ENCODE measurements around the gene FREM2. TPM values are rescaled to one million over a fixed set of nuclear protein-coding genes. Genes with fewer than 3 reads are reported as not detected.

The FREM2 gene
- total RNA-seq, 1 experiment from 2014 or later = 0.05 TPM

DNA sequence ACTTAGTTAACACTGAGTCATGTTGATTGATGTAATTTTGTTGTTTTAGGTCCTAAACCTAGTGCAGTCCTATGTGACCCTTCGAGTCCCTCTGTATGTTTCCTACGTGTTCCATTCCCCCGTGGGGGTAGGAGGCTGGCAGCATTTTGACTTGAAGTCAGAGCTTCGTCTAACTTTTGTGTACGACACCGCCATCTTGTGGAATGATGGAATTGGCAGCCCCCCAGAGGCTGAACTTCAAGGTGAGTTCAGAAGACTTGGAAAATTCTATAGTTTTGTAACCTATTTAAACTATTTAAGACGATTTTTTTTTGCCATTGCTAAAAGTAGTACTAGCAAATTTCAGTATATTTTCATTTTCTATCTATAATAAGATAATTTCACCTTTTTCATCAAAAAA is 185.8 kb downstream of the FREM2 start:
- no peak overlapping the region for H3K27ac ChIP-seq (ENCODE audit: low read depth, low read length)
- no peaks in the 10 kb centered on the region; the same call in none of the 2 replicates for H3K27me3 ChIP-seq (ENCODE audit: insufficient read depth, low read length)
- no peaks in the 10 kb centered on the region for H3K9me3 ChIP-seq (ENCODE audit: control insufficient read depth in 1 of 2, insufficient read depth in 1 of 2, low read depth in 1 of 2, low read length in 2 of 2)
- no peak overlapping the region for H3K9ac ChIP-seq (ENCODE audit: low read length)
- peak overlapping the region; percentile 25; the same call in 1 of the 2 replicates for H3K4me2 ChIP-seq (ENCODE audit: low read length)
- ATAC-seq = peak; percentile 65
- H3K79me2 ChIP-seq (ENCODE audit: insufficient read depth, low read length) = no peaks in the 10 kb centered on the region
- peak; percentile 42 for DNase-seq (ENCODE audit: low read depth, low spot score)
- ChIA-PET CTCF (interaction anchor here (1.0 to 1.6 kb wide), 3 partner anchors 10 to 19 kb away, joined by 4 to 5 read pairs (median 4); no protein-coding TSS in a partner anchor), RAD21 (ENCODE audit: low non-redundant PET in 1 of 2, low total read pairs in 2 of 2, uncharacterized antibody in 2 of 2, unreplicated experiment in 2 of 2) (no interaction called here), POLR2A (no interaction called here)
- H3K4me3 ChIP-seq (replicated peaks in 1 of 2; ENCODE audit: low read depth in 1 of 2, low read length in 2 of 2) = no peak overlapping the region
- no TSS peak for BruUV-seq (replicated peaks)
- H3K4me1 ChIP-seq (ENCODE audit: control insufficient read depth in 1 of 2, insufficient read depth in 2 of 2, low read length in 2 of 2) = no peaks in the 10 kb centered on the region
- H4K20me1 ChIP-seq (ENCODE audit: insufficient read depth) = no peaks in the 10 kb centered on the region
- intact Hi-C loops (cut with micrococcal nuclease) = loop anchor here (1.0 to 5.0 kb wide), 2 partner anchors 145 to 1763 kb away; no protein-coding TSS in a partner anchor
- H3K36me3 ChIP-seq (ENCODE audit: control insufficient read depth in 1 of 2, insufficient read depth in 2 of 2, low read length in 2 of 2) = no peaks in the 10 kb centered on the region
- no peaks in the 10 kb centered on the region for H3K9me2 ChIP-seq (ENCODE audit: insufficient read depth)
- no peak for TF ChIP-seq YY1 (IDR thresholded peaks at IDR 0.05; ENCODE audit: extremely low read depth, insufficient replicate concordance, low read depth, low read length)
- TF ChIP-seq, protein P1, sequence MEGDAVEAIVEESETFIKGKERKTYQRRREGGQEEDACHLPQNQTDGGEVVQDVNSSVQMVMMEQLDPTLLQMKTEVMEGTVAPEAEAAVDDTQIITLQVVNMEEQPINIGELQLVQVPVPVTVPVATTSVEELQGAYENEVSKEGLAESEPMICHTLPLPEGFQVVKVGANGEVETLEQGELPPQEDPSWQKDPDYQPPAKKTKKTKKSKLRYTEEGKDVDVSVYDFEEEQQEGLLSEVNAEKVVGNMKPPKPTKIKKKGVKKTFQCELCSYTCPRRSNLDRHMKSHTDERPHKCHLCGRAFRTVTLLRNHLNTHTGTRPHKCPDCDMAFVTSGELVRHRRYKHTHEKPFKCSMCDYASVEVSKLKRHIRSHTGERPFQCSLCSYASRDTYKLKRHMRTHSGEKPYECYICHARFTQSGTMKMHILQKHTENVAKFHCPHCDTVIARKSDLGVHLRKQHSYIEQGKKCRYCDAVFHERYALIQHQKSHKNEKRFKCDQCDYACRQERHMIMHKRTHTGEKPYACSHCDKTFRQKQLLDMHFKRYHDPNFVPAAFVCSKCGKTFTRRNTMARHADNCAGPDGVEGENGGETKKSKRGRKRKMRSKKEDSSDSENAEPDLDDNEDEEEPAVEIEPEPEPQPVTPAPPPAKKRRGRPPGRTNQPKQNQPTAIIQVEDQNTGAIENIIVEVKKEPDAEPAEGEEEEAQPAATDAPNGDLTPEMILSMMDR (IDR thresholded peaks at IDR 0.05 in 2 of 3, conservative IDR thresholded peaks at IDR 0.05 in 1 of 3; ENCODE audit: borderline replicate concordance in 1 of 3, insufficient read depth in 1 of 3, low read depth in 2 of 3, low read length in 2 of 3) = peak; percentile 38 to 66 (median 63); a peak in 5 of 6 replicates
- TF ChIP-seq RAD21 (IDR thresholded peaks at IDR 0.05; ENCODE audit: low read depth) = peak; percentile 37
- TF ChIP-seq EZH2phosphoT487 (IDR thresholded peaks at IDR 0.05; ENCODE audit: borderline replicate concordance) = no peak
- H2AFZ ChIP-seq (ENCODE audit: low read depth, low read length, poor library complexity, severe bottlenecking) = no peak overlapping the region

DNA sequence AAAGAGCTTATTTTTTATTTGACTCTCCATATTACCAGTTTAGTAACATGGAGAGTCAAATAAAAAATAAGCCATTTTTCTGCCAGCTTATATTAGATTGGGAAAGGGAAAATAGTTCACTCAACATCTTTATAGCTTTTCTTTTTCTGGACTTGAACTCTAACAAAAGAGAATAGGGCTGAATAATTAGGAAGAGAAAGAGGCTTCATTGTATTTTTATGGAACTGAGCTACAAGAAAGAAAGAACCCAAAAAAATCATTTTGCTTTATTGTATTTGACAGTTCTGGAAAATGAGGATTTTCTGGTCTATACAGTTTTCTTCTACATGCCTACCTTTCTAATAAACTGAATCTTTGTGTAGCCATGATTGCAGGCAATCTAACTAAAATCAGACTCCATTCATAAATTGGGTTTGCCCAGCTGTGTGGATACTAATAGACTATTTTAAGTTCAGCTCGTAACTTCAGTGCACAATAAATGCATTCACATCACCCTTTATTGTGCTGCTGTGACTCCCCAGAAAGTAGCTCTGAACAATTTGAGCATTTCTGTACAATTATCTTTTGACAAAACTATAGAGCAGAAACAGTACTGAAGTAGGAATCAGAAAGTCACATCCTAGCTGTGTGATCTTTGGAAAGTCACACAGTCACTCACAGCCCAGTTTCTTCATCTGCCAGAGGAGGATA is 188.5 kb downstream of the FREM2 start:
- no peak for TF ChIP-seq RAD21 (IDR thresholded peaks at IDR 0.05; ENCODE audit: low read depth)
- TF ChIP-seq SP1 (IDR thresholded peaks at IDR 0.05; ENCODE audit: low read depth) = no peak
- TF ChIP-seq FOSL1 (IDR thresholded peaks at IDR 0.05; ENCODE audit: low read depth) = no peak
- no peak for TF ChIP-seq CEBPB (IDR thresholded peaks at IDR 0.05; ENCODE audit: low read depth)
- TF ChIP-seq ELF1 (IDR thresholded peaks at IDR 0.05; ENCODE audit: borderline replicate concordance, low read depth) = no peak
- TF ChIP-seq CBX3 (IDR thresholded peaks at IDR 0.05; ENCODE audit: low read depth) = no peak
- no peak for TF ChIP-seq ZNF274 (IDR thresholded peaks at IDR 0.05; ENCODE audit: low read depth, low read length)
- TF ChIP-seq SRF (IDR thresholded peaks at IDR 0.05; ENCODE audit: low read depth) = no peak
- TF ChIP-seq, protein P2, sequence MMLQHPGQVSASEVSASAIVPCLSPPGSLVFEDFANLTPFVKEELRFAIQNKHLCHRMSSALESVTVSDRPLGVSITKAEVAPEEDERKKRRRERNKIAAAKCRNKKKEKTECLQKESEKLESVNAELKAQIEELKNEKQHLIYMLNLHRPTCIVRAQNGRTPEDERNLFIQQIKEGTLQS (IDR thresholded peaks at IDR 0.05) = no peak
- TF ChIP-seq, protein P3, sequence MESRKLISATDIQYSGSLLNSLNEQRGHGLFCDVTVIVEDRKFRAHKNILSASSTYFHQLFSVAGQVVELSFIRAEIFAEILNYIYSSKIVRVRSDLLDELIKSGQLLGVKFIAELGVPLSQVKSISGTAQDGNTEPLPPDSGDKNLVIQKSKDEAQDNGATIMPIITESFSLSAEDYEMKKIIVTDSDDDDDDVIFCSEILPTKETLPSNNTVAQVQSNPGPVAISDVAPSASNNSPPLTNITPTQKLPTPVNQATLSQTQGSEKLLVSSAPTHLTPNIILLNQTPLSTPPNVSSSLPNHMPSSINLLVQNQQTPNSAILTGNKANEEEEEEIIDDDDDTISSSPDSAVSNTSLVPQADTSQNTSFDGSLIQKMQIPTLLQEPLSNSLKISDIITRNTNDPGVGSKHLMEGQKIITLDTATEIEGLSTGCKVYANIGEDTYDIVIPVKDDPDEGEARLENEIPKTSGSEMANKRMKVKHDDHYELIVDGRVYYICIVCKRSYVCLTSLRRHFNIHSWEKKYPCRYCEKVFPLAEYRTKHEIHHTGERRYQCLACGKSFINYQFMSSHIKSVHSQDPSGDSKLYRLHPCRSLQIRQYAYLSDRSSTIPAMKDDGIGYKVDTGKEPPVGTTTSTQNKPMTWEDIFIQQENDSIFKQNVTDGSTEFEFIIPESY (IDR thresholded peaks at IDR 0.05; ENCODE audit: extremely low read depth, insufficient replicate concordance, low read length) = no peak
- TF ChIP-seq, protein P4, sequence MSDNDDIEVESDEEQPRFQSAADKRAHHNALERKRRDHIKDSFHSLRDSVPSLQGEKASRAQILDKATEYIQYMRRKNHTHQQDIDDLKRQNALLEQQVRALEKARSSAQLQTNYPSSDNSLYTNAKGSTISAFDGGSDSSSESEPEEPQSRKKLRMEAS (IDR thresholded peaks at IDR 0.05) = no peak
- no peak overlapping the region for H2AFZ ChIP-seq (ENCODE audit: low read depth, low read length, poor library complexity, severe bottlenecking)
- BruUV-seq (replicated peaks) = no TSS peak
- H4K20me1 ChIP-seq (ENCODE audit: insufficient read depth) = no peaks in the 10 kb centered on the region
- ChIA-PET CTCF (interaction anchor here (1.7 kb wide), 1 partner anchor 741 kb away, joined by 3 read pairs; no protein-coding TSS in a partner anchor), RAD21 (ENCODE audit: low non-redundant PET in 1 of 2, low total read pairs in 2 of 2, uncharacterized antibody in 2 of 2, unreplicated experiment in 2 of 2) (no interaction called here), POLR2A (no interaction called here)
- no peak for ATAC-seq
- H3K79me2 ChIP-seq (ENCODE audit: insufficient read depth, low read length) = no peaks in the 10 kb centered on the region
- no peak overlapping the region for H3K27ac ChIP-seq (ENCODE audit: low read depth, low read length)
- intact Hi-C loops (cut with micrococcal nuclease) = no loop called here
- H3K36me3 ChIP-seq (ENCODE audit: control insufficient read depth in 1 of 2, insufficient read depth in 2 of 2, low read length in 2 of 2) = no peaks in the 10 kb centered on the region
- H3K9ac ChIP-seq (ENCODE audit: low read length) = no peak overlapping the region
- no peak overlapping the region for H3K4me3 ChIP-seq (replicated peaks in 1 of 2; ENCODE audit: low read depth in 1 of 2, low read length in 2 of 2)
- no peaks in the 10 kb centered on the region for H3K9me2 ChIP-seq (ENCODE audit: insufficient read depth)
- H3K27me3 ChIP-seq (ENCODE audit: insufficient read depth, low read length) = no peaks in the 10 kb centered on the region; the same call in 1 of the 2 replicates
- no peaks in the 10 kb centered on the region for H3K4me1 ChIP-seq (ENCODE audit: control insufficient read depth in 1 of 2, insufficient read depth in 2 of 2, low read length in 2 of 2)
- no peaks in the 10 kb centered on the region for H3K9me3 ChIP-seq (ENCODE audit: control insufficient read depth in 1 of 2, insufficient read depth in 1 of 2, low read depth in 1 of 2, low read length in 2 of 2)
- DNase-seq (ENCODE audit: low read depth, low spot score) = no peak
- no peak overlapping the region for H3K4me2 ChIP-seq (ENCODE audit: low read length)

Measured in HCT116 (cell line).